Suprapubic skin (tissue), 4 donors: Measurements from ENCODE around the gene GFAP. TPM values are rescaled to one million over a fixed set of nuclear protein-coding genes. Genes with fewer than 3 reads are reported as not detected.

Source experiments
- DNase-seq, 2 donors: peaks; one replicate each; pipeline ENCODE4 v3.0.0-alpha.2; 2019; ENCODE audit warnings: low spot score in 2 of 2
- H3K27ac ChIP-seq: fragments of 200-600 bp; sonication (generic); one replicate; pipeline ENCODE4 v1.5.1; 2019
- H3K27me3 ChIP-seq: fragments of 200-600 bp; sonication (generic); one replicate; pipeline ENCODE4 v1.5.1; 2019
- H3K36me3 ChIP-seq: fragments of 200-600 bp; sonication (generic); one replicate; pipeline ENCODE4 v1.5.1; 2019
- H3K4me1 ChIP-seq: fragments of 200-600 bp; sonication (generic); one replicate; pipeline ENCODE4 v1.5.1; 2019
- H3K4me3 ChIP-seq: fragments of 200-600 bp; sonication (generic); one replicate; pipeline ENCODE4 v1.5.1; 2019; ENCODE audit warnings: mild to moderate bottlenecking
- H3K9me3 ChIP-seq: fragments of 200-600 bp; sonication (generic); one replicate; pipeline ENCODE4 v1.5.1; 2019
- EP300 ChIP-seq: sonication (generic); formaldehyde crosslinking; IDR thresholded peaks from one replicate; pipeline ENCODE4 v1.6.1; 2017; ENCODE audit warnings: antibody characterized with exemption
- POLR2A ChIP-seq, 2 donors: fragments of 450-650 bp; IDR thresholded peaks; one replicate each; pipeline ENCODE4 v1.6.1; 2017; ENCODE audit warnings: antibody characterized with exemption in 2 of 2, mild to moderate bottlenecking in 2 of 2, moderate library complexity in 2 of 2
- POLR2AphosphoS5 ChIP-seq, 3 donors: sonication (generic); formaldehyde crosslinking; IDR thresholded peaks; one replicate each; pipeline ENCODE4 v1.6.1; 2017; ENCODE audit warnings: antibody characterized with exemption in 3 of 3
- WGBS: methylation state at CpG from one replicate; pipeline ENCODE4 v1.1.5; 2018; 5-methylcytosine and 5-hydroxymethylcytosine counted together
- total RNA-seq, 4 donors: library from RNA; depleted of rRNA; stranded (reverse); fragments of >200 nt; gene quantifications; one replicate each; pipeline ENCODE4 v1.1.0, GENCODE V29; 2016
- TF ChIP-seq, protein P1 (sequence below), 2 donors: fragments of 200-600 bp in 1 of 2; fragments of 450-650 bp in 1 of 2; sonication (generic) in 1 of 2; IDR thresholded peaks; one replicate each; pipeline ENCODE4 v1.5.1; 2016 to 2019; ENCODE audit warnings: antibody characterized with exemption in 2 of 2, mild to moderate bottlenecking in 1 of 2, moderate library complexity in 1 of 2

The GFAP gene
- total RNA-seq, 4 donors from 2014 or later: 0.72 to 5.9 TPM; not detected in 2

DNA sequence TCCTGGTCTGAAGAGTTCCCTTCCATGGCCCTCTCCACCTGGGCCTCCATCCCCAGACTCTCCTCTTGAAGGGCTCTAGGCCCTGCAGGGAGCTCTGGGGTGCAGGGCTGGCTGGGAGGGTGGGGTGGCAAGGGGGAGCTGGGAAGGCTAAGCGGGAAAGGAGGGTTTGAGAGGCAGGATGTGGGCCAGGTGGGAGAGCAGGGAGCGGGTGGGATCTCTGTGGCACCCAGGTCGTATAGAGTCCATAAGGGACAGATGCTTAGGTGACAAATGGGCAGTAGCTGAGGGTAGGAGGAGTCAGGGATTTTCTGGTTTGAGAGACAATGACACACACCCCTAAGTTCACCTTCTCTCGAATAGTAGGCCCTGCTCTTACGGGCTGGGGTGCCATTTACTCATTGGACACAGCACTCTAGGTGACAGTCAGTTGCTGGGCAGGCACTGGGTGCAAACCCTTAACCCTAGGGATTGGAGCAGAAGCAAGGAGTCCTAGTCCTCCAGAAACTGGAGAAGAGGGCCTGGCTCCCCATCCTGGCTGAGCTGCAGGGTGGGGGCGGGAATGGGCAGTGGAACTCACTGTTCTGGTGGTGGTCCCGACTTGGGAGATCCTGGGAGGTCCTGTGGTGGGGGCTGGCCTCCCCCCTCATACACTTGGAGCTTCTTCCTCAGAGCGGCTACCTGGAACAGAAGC is 16.9 kb upstream of the GFAP start:
- Histone ChIP-seq H3K9me3 (no peaks in the 10 kb centered on the region), H3K36me3 (no peaks in the 10 kb centered on the region), H3K4me1 (no peaks in the 10 kb centered on the region), H3K27ac (no peak overlapping the region), H3K4me3 (no peak overlapping the region), H3K27me3 (no peaks in the 10 kb centered on the region)
- TF ChIP-seq, protein P1, sequence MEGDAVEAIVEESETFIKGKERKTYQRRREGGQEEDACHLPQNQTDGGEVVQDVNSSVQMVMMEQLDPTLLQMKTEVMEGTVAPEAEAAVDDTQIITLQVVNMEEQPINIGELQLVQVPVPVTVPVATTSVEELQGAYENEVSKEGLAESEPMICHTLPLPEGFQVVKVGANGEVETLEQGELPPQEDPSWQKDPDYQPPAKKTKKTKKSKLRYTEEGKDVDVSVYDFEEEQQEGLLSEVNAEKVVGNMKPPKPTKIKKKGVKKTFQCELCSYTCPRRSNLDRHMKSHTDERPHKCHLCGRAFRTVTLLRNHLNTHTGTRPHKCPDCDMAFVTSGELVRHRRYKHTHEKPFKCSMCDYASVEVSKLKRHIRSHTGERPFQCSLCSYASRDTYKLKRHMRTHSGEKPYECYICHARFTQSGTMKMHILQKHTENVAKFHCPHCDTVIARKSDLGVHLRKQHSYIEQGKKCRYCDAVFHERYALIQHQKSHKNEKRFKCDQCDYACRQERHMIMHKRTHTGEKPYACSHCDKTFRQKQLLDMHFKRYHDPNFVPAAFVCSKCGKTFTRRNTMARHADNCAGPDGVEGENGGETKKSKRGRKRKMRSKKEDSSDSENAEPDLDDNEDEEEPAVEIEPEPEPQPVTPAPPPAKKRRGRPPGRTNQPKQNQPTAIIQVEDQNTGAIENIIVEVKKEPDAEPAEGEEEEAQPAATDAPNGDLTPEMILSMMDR (IDR thresholded peaks at IDR 0.05): no peak
- TF ChIP-seq POLR2AphosphoS5 (IDR thresholded peaks at IDR 0.05) (no peak), EP300 (no peak), POLR2A (IDR thresholded peaks at IDR 0.05) (no peak)
- 88% methylated on average over 5 of the region's 8 CpGs for WGBS
- no peak for DNase-seq

DNA sequence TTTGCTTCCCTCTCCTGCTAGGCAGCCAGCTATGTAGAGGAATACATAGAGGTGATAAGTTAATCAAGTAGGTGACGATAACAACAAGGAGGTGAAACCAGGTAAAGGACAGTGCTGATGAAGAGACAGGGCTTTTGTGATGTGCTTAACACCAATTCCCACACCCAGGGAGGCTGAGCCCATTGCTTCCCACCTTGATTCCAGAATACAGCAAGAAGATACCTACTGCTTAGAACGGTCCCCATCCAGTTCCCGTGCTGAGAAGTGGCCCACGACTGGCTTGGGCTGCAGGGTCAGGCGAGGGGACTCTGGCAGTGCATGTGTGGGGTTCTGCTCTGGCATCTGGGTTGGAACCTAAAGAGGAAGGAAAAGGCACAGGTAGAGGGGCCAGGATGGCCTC is 16.1 kb upstream of the GFAP start:
- no peak for DNase-seq
- no peak for TF ChIP-seq POLR2AphosphoS5 (IDR thresholded peaks at IDR 0.05)
- no peak for TF ChIP-seq POLR2A (IDR thresholded peaks at IDR 0.05)
- TF ChIP-seq, protein P1 (IDR thresholded peaks at IDR 0.05): no peak
- TF ChIP-seq EP300: no peak
- H3K4me1 ChIP-seq: no peaks in the 10 kb centered on the region
- no peak overlapping the region for H3K27ac ChIP-seq
- no peaks in the 10 kb centered on the region for H3K27me3 ChIP-seq
- 94% methylated on average over 5 of the region's 5 CpGs for WGBS
- H3K9me3 ChIP-seq: no peaks in the 10 kb centered on the region
- H3K4me3 ChIP-seq: no peak overlapping the region
- no peaks in the 10 kb centered on the region for H3K36me3 ChIP-seq

DNA sequence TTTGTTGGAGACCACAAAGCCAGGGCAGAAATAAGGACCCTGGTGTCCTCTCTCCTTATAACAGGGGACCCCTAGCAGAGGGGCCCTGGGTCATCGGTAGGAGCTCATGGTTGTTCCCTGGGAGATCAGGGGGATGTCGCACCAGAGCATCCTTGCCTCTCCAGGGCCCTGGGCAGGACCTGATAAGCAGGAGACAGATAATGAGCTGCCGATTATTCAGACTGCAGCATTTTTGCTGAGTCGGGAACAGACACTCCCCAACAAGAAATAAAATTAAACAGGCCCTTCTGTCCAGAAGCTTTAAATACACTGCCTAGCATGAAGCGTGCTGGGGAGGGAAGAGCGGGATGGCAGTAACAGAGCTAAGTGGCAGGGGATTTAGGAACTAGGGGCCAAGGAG is 15.4 kb upstream of the GFAP start:
- WGBS: 85% methylated on average over 6 of the region's 6 CpGs
- no peak for TF ChIP-seq POLR2A (IDR thresholded peaks at IDR 0.05)
- TF ChIP-seq, protein P1 (IDR thresholded peaks at IDR 0.05): no peak
- no peak for TF ChIP-seq EP300
- no peak for TF ChIP-seq POLR2AphosphoS5 (IDR thresholded peaks at IDR 0.05)
- DNase-seq: no peak

DNA sequence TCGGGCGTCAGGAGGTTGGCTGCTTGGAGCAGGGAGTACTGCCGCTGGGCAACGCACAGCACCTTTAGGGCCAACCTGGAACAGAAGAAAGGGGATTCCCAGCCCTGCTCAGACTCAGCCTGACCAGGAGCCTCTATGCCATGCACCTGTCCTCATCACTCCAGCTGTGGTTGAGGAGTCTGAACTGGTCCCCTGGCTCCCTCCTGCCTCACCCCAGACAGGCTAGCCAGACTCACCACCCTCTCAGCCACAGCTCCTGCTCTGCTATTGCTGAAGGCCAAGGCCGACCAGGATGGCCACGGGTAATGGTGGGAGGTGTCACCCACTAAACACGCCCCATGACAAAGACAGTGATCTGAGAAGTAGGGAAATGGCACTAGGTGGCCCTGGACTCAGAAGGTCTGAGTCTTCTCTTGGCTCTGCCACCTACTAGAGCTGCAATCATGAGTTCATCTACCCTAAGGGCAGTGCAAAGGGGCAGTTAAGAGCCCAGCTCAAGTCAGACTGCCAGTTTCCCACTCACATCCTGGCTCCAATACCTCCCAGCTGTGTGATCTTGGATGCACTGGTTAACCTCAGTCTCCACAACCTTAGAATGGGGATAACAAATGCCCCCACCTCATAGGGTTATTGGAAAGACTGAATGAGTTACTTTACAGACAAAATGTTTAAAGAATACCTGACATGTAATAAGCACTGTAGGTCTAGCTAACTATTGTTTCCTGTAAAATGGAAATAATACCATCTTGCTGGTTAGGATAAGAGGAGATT is 13.8 kb upstream of the GFAP start:
- 76% methylated on average over 3 of the region's 7 CpGs for whole genome bisulfite sequencing
- Histone ChIP-seq H3K4me1 (no peaks in the 10 kb centered on the region), H3K27ac (no peak overlapping the region), H3K27me3 (no peaks in the 10 kb centered on the region), H3K36me3 (no peaks in the 10 kb centered on the region), H3K9me3 (no peaks in the 10 kb centered on the region), H3K4me3 (no peak overlapping the region)
- no peak for DNase-seq
- TF ChIP-seq POLR2AphosphoS5 (IDR thresholded peaks at IDR 0.05) (no peak), POLR2A (IDR thresholded peaks at IDR 0.05) (no peak), EP300 (no peak)
- TF ChIP-seq, protein P1 (IDR thresholded peaks at IDR 0.05): no peak

More for the DNA sequence above, 15.4 kb upstream of the GFAP start:
- no peak overlapping the region for H3K4me3 ChIP-seq
- no peak overlapping the region for H3K27ac ChIP-seq
- H3K36me3 ChIP-seq: no peaks in the 10 kb centered on the region
- H3K4me1 ChIP-seq: no peaks in the 10 kb centered on the region
- no peaks in the 10 kb centered on the region for H3K27me3 ChIP-seq
- H3K9me3 ChIP-seq: no peaks in the 10 kb centered on the region

DNA sequence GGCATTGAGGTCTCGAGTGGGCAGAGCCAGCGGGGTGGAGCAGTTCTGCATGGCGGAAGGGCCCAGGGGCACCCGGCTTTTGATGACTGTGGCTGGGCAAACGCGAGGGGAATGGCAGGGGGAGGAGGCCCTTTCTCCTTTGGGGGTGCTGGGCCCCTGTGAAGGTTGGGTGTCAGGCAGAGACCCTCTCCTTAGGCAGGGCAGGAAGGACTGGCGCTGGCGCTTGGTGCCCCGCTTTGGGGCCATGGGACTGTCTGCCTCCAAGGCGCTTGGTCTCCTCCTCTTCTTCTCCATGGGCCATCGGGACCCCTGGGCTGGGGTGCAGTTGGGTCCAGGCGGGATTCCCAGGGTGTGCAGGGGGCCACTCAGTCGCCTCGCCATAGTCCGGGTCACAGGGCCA is 12.8 kb upstream of the GFAP start:
- Histone ChIP-seq H3K36me3 (no peaks in the 10 kb centered on the region), H3K4me3 (no peak overlapping the region), H3K27ac (no peak overlapping the region), H3K9me3 (no peaks in the 10 kb centered on the region), H3K4me1 (no peaks in the 10 kb centered on the region), H3K27me3 (no peaks in the 10 kb centered on the region)
- DNase-seq: no peak
- WGBS: 97% methylated on average over 11 of the region's 15 CpGs
- TF ChIP-seq EP300 (no peak), POLR2AphosphoS5 (IDR thresholded peaks at IDR 0.05) (no peak), POLR2A (IDR thresholded peaks at IDR 0.05) (no peak)
- TF ChIP-seq, protein P1 (IDR thresholded peaks at IDR 0.05): no peak
